Esophagus squamous epithelium (tissue), 5 donors: ENCODE data around the gene HINT2. TPM values are rescaled to one million over a fixed set of nuclear protein-coding genes. Genes with fewer than 3 reads are reported as not detected.

Source experiments
- DNase-seq: peaks from one replicate; lab custom pipeline; 2025; lab: John Stamatoyannopoulos, UW
- H3K27ac ChIP-seq, 4 donors: fragments of 200-600 bp; sonication (generic); one replicate each; pipeline ENCODE4 v1.5.1; 2016 to 2019; ENCODE audit warnings: mild to moderate bottlenecking in 1 of 4
- H3K27me3 ChIP-seq, 4 donors: fragments of 200-600 bp; sonication (generic); 1 replicate in 3 of 4; 2 replicates in 1 of 4; pipeline versions ENCODE4 v1.5.1 to v1.6.0; 2017 to 2021; ENCODE audit warnings: antibody characterized with exemption in 1 of 4
- H3K36me3 ChIP-seq, 3 donors: fragments of 200-600 bp; sonication (generic); one replicate each; pipeline ENCODE4 v1.5.1; 2016 to 2019
- H3K4me1 ChIP-seq, 3 donors: fragments of 200-600 bp; sonication (generic); one replicate each; pipeline ENCODE4 v1.5.1; 2017 to 2019
- H3K4me3 ChIP-seq, 4 donors: fragments of 200-600 bp; sonication (generic); 1 replicate in 3 of 4; 2 replicates in 1 of 4; pipeline ENCODE4 v1.5.1; 2016 to 2019; ENCODE audit warnings: mild to moderate bottlenecking in 2 of 4, moderate library complexity in 1 of 4
- H3K9me3 ChIP-seq, 3 donors: fragments of 200-600 bp; sonication (generic); one replicate each; pipeline ENCODE4 v1.5.1; 2016 to 2019
- POLR2A ChIP-seq, 4 donors: fragments of 450-650 bp; IDR thresholded peaks; one replicate each; pipeline ENCODE4 v1.6.1; 2017; ENCODE audit warnings: antibody characterized with exemption in 4 of 4, mild to moderate bottlenecking in 4 of 4, moderate library complexity in 3 of 4
- WGBS, 2 donors: methylation state at CpG; one replicate each; pipeline ENCODE4 v1.1.5; 2018; 5-methylcytosine and 5-hydroxymethylcytosine counted together
- intact Hi-C: fragments of 100-400 bp; cut with DNase I; formaldehyde crosslinking; loops from one replicate; pipeline ENCODE4 v1.15.0; 2022
- total RNA-seq, 4 donors: library from RNA; depleted of rRNA; stranded (reverse); fragments of >200 nt; gene quantifications; one replicate each; pipeline ENCODE4 v1.1.0, GENCODE V29; 2016
- TF ChIP-seq, protein P1 (sequence below), 6 experiments: fragments of 450-650 bp in 4 of 6; fragments of 200-600 bp in 2 of 6; sonication (generic) in 2 of 6; IDR thresholded peaks; one replicate each; pipeline ENCODE4 v1.5.1; 2016 to 2019; ENCODE audit warnings: antibody characterized with exemption in 6 of 6, mild to moderate bottlenecking in 4 of 6, moderate library complexity in 4 of 6
- donor health status: DM: yes; HTN: yes; CAD: no.

The HINT2 gene
- total RNA-seq, 4 donors from 2014 or later: 13.2 to 34.9 (median 19.5) TPM

DNA sequence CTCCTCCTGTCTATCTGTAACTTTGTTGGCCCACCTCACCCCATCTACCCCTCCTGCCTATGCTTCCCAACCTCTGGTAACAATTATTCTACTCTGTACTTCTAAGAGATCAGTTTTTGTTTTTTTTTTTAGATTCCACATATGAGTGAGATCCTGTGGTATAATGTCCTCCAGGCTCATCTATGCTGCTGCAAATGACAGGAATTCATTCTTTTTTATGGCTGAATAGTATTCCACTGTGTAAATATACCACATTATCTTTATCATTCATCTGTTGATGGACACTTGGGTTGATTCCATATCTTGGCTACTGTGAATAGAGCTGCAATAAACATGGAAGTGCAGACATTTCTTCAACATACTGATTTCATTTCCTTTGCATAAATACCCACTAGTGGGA is 31.4 kb downstream of the HINT2 start:
- H3K4me3 ChIP-seq: no peak overlapping the region
- H3K27ac ChIP-seq: no peak overlapping the region
- intact Hi-C loops: no loop called here
- H3K4me1 ChIP-seq: no peaks in the 10 kb centered on the region
- TF ChIP-seq, protein P1, sequence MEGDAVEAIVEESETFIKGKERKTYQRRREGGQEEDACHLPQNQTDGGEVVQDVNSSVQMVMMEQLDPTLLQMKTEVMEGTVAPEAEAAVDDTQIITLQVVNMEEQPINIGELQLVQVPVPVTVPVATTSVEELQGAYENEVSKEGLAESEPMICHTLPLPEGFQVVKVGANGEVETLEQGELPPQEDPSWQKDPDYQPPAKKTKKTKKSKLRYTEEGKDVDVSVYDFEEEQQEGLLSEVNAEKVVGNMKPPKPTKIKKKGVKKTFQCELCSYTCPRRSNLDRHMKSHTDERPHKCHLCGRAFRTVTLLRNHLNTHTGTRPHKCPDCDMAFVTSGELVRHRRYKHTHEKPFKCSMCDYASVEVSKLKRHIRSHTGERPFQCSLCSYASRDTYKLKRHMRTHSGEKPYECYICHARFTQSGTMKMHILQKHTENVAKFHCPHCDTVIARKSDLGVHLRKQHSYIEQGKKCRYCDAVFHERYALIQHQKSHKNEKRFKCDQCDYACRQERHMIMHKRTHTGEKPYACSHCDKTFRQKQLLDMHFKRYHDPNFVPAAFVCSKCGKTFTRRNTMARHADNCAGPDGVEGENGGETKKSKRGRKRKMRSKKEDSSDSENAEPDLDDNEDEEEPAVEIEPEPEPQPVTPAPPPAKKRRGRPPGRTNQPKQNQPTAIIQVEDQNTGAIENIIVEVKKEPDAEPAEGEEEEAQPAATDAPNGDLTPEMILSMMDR (IDR thresholded peaks at IDR 0.05): no peak
- no peak for TF ChIP-seq POLR2A (IDR thresholded peaks at IDR 0.05)
- H3K9me3 ChIP-seq: no peaks in the 10 kb centered on the region
- no peaks in the 10 kb centered on the region for H3K36me3 ChIP-seq
- DNase-seq: no peak
- H3K27me3 ChIP-seq: peaks cover 0 to 35% (median 0%) of the 10 kb centered on the region in 4 donors

DNA sequence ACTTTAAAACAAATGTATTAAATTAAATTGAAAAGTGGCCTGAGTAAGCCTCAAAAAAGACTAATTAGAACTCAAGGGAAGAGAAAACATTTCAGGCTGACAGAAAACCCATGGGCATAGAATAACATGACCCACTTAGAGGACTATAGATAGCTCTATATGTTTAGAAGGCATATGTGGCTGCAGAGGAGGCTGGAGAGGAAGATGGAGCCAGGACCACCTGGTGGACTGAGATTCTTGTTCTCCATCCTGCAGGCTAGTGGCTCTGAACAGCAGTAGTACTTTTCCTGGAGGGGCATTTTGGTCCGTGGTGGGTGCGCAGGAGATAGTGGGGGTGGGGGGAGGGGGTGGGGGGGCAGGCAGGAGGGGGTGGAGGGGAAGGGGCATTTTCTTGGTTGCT is 33.8 kb downstream of the HINT2 start:
- Histone ChIP-seq H3K36me3 (no peaks in the 10 kb centered on the region), H3K27ac (no peak overlapping the region), H3K4me3 (no peak overlapping the region), H3K27me3 (peaks cover 0 to 36% (median 0%) of the 10 kb centered on the region in 4 donors), H3K9me3 (no peaks in the 10 kb centered on the region), H3K4me1 (no peaks in the 10 kb centered on the region)
- TF ChIP-seq POLR2A (IDR thresholded peaks at IDR 0.05): no peak
- DNase-seq: no peak
- intact Hi-C loops: no loop called here
- WGBS, 2 donors: 67% methylated on average over 2 of the region's 2 CpGs; no CpG with 5 or more reads in 1 of the 2 donors

DNA sequence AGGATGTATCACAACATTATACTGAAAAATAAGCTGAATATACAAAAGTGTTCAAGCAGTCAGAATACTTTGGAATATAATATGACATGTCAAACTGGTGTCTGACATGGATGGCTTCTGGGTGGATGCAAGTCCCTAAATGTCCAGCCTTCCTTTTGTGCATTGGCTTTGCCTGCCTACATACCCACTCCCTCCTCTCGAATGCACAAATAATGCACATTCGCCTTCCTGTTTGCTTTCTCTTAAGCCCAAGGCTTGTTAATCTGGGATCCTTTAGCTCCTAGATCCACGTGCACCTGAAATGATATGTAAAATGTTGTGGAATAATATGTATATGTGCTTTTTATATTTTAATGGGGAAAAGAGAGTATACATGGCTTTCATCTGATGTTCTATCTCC is 36.3 kb downstream of the HINT2 start:
- Histone ChIP-seq H3K4me3 (no peak overlapping the region), H3K4me1 (no peaks in the 10 kb centered on the region), H3K9me3 (no peaks in the 10 kb centered on the region), H3K27ac (no peak overlapping the region), H3K36me3 (no peaks in the 10 kb centered on the region), H3K27me3 (peaks cover 0 to 27% (median 0%) of the 10 kb centered on the region in 4 donors)
- DNase-seq: no peak
- intact Hi-C loops: no loop called here
- TF ChIP-seq POLR2A (IDR thresholded peaks at IDR 0.05): no peak
- TF ChIP-seq, protein P1 (IDR thresholded peaks at IDR 0.05): no peak
- 84% methylated on average over 3 of the region's 3 CpGs for WGBS, 2 donors

DNA sequence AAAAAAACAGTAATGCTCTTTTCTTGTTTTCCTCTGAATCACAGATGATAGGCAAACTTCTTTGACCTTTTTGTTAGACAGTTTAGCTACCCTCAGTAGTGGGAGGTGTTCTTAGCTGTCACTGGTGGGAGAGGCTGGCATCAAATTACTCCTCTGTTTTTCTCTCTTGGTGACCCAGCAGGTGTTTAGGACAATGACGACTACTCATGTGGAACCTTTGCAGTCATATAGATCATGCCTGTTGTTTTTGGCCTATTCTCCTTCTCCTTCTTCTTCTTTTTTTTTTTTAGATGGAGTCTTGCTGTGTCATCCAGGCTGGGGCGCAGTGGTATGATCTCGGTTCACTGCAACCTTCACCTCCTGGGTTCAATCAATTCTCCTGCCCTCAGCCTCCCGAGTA is 38.8 kb downstream of the HINT2 start:
- peaks cover 0 to 13% (median 2%) of the 10 kb centered on the region in 3 donors for H3K4me1 ChIP-seq
- no peak for TF ChIP-seq POLR2A (IDR thresholded peaks at IDR 0.05)
- TF ChIP-seq, protein P1 (IDR thresholded peaks at IDR 0.05): no peak
- WGBS, 2 donors: 72 to 75% methylated on average over 4 of the region's 4 CpGs
- H3K27me3 ChIP-seq: peaks cover 0 to 29% (median 0%) of the 10 kb centered on the region in 4 donors
- intact Hi-C loops: no loop called here
- no peaks in the 10 kb centered on the region for H3K9me3 ChIP-seq
- H3K36me3 ChIP-seq: no peaks in the 10 kb centered on the region
- H3K27ac ChIP-seq: no peak overlapping the region
- H3K4me3 ChIP-seq: no peak overlapping the region
- DNase-seq: no peak

DNA sequence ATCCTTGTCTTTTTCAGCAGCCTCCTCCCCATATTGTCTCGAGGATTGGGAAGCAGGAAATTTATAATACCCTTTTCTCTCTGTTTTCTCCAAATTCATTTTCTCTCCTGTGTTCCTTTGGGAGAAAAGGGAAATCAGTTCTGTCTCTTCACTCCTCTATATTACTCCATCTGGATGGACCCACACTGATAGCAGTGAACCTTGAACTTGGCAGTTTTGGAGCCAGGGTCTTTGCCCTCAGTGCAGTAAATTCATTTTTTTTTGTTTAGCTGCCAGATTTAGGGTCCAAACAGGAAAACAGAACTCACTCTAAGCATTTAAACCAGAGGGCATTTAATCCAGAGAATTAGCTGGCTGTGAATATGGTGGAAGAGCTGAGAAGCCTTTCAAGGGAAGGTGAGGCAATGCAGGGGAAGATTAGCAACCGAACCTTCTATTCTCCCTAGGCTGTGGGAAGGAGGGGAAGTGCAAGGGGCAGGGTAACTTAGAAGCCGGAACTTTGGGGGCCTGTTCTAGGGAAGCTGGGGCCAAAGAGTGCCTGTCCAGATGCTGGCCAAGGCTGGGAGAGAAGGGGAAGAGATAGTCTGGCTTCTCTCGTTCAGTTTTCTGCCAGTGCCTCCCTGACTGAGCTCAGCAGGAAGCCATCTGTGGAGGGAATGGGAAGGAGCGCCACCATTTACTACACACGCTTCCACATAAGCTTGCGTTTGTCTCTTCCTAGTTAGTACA is 39.8 kb downstream of the HINT2 start:
- 60% methylated on average over 7 of the region's 7 CpGs for WGBS, 2 donors

More for the DNA sequence above, 39.8 kb downstream of the HINT2 start:
- Histone ChIP-seq H3K36me3 (no peaks in the 10 kb centered on the region), H3K4me3 (no peak overlapping the region), H3K4me1 (peaks cover 0 to 20% (median 7%) of the 10 kb centered on the region in 3 donors), H3K27ac (peak overlapping the region in 1 of 4 donors; percentile 8), H3K27me3 (peaks cover 0 to 29% (median 0%) of the 10 kb centered on the region in 4 donors), H3K9me3 (no peaks in the 10 kb centered on the region)
- no peak for DNase-seq
- TF ChIP-seq POLR2A (IDR thresholded peaks at IDR 0.05): no peak
- TF ChIP-seq, protein P1 (IDR thresholded peaks at IDR 0.05): no peak
- intact Hi-C loops: no loop called here
